Prostate gland (tissue), 2 donors: ENCODE results near the gene KDM1A. TPM values are rescaled to one million over a fixed set of nuclear protein-coding genes. Genes with fewer than 3 reads are reported as not detected.

ENCODE experiments used
- DNase-seq: peaks from one replicate; pipeline ENCODE4 v3.0.0-alpha.2; 2019; ENCODE audit warnings: low spot score
- H3K27ac ChIP-seq, 2 donors: fragments of 200-600 bp; sonication (generic); 2 replicates each; pipeline ENCODE4 v1.5.1; 2017 to 2019
- H3K27me3 ChIP-seq: fragments of 200-600 bp; sonication (generic); replicated peaks from 2 replicates; pipeline ENCODE4 v1.5.1; 2019; ENCODE audit not compliant: insufficient read depth
- H3K36me3 ChIP-seq, 2 donors: fragments of 200-600 bp; sonication (generic); 1 replicate in 1 of 2; 2 replicates in 1 of 2; pipeline versions ENCODE4 v1.5.1 to v1.8.1; 2017 to 2019
- H3K4me1 ChIP-seq: fragments of 200-600 bp; sonication (generic); replicated peaks from 2 replicates; pipeline ENCODE4 v1.5.1; 2019
- H3K4me3 ChIP-seq, 2 donors: fragments of 200-600 bp; sonication (generic); 2 replicates each; pipeline ENCODE4 v1.5.1; 2017 to 2019
- H3K9me3 ChIP-seq: fragments of 200-600 bp; sonication (generic); 2 replicates; pipeline ENCODE4 v1.5.1; 2017
- CTCF ChIP-seq, 4 experiments: fragments of 200-600 bp in 2 of 4; fragments of 450-650 bp in 2 of 4; sonication (generic) in 2 of 4; IDR thresholded peaks; 1 replicate in 3 of 4; 2 replicates in 1 of 4; pipeline ENCODE4 v1.5.1; 2016 to 2019; ENCODE audit warnings: antibody characterized with exemption in 4 of 4, mild to moderate bottlenecking in 2 of 4, moderate library complexity in 2 of 4
- POLR2A ChIP-seq: fragments of 450-650 bp; IDR thresholded peaks from one replicate; pipeline ENCODE4 v1.6.1; 2016; ENCODE audit warnings: antibody characterized with exemption, mild to moderate bottlenecking
- POLR2AphosphoS5 ChIP-seq: sonication (generic); formaldehyde crosslinking; IDR thresholded peaks from one replicate; pipeline ENCODE4 v1.6.1; 2017; ENCODE audit warnings: antibody characterized with exemption
- WGBS: methylation state at CpG from one replicate; pipeline ENCODE4 v1.1.5; 2018; 5-methylcytosine and 5-hydroxymethylcytosine counted together
- intact Hi-C: fragments of 100-400 bp; cut with DNase I; formaldehyde crosslinking; loops from one replicate; pipeline ENCODE4 v1.14.2; 2022
- total RNA-seq, 2 donors: library from RNA; depleted of rRNA; stranded (reverse); fragments of >200 nt; gene quantifications; one replicate each; pipeline ENCODE4 v1.1.0, GENCODE V29; 2016

The KDM1A gene
- total RNA-seq, 2 donors from 2014 or later: 75.1 to 94.5 TPM

DNA sequence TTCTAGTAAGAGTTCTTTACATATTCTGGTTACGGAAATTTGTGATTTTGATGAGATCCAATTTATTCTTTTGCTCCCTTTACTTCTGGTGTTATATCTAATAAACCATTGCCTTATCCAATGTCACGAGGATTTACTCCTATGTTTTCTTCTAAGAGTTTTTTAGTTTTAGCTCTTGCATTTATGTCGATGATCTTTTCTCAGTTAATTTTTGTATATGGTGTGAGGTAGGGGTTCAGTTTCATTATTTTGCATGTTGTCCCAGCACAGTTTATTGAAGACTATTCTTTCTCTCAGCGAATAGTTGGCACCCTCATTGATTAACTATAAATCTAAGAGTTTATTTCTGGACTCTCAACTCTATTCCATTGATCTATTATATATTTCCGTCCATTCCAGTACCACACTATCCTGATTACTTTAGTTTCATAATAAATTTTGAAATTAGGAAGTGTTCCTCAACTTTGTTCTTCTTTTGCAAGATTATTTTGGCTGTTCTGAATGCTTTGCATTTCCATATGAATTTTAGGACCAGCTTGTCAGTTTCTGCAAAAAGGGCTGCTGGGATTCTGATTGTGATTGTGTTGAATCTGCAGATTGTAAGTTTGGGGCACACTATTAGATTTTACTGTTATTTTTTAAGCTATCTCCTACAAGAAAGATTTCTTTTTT is 4.0 kb downstream of the KDM1A start:
- H3K4me1 ChIP-seq: no peaks in the 10 kb centered on the region
- 93% methylated on average over 5 of the region's 5 CpGs for WGBS
- H3K27me3 ChIP-seq: no peaks in the 10 kb centered on the region
- DNase-seq: no peak
- no peak overlapping the region for H3K4me3 ChIP-seq
- H3K9me3 ChIP-seq: no peaks in the 10 kb centered on the region
- no peak overlapping the region for H3K27ac ChIP-seq
- intact Hi-C loops: no loop called here
- TF ChIP-seq POLR2AphosphoS5 (no peak), POLR2A (no peak), CTCF (IDR thresholded peaks at IDR 0.05) (no peak)
- no peaks in the 10 kb centered on the region for H3K36me3 ChIP-seq

DNA sequence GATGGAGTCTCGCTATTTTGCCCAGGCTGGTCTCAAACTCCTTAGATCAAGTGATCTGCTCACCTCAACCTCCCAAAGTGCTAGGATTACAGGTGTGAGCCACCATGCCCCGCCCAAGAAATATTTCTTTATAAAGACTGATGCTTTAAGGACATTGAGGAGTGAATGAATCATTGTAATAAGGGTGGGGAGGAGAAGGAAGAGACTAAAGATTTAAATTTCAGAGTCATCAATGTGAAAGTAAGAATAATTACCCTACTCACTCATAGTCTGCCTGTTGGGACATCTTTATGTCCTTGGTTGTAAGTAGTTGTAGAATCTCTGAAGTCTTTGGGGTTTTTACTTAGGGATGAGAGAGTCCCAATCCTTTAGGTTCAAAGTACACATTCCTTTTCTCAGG is 7.3 kb downstream of the KDM1A start:
- Histone ChIP-seq H3K9me3 (no peaks in the 10 kb centered on the region), H3K27ac (no peak overlapping the region), H3K27me3 (no peaks in the 10 kb centered on the region), H3K4me1 (no peaks in the 10 kb centered on the region), H3K36me3 (no peaks in the 10 kb centered on the region), H3K4me3 (no peak overlapping the region)
- no peak for DNase-seq
- 100% methylated on average over 2 of the region's 2 CpGs for WGBS
- TF ChIP-seq CTCF (IDR thresholded peaks at IDR 0.05): no peak
- no peak for TF ChIP-seq POLR2AphosphoS5
- no peak for TF ChIP-seq POLR2A
- intact Hi-C loops: no loop called here

DNA sequence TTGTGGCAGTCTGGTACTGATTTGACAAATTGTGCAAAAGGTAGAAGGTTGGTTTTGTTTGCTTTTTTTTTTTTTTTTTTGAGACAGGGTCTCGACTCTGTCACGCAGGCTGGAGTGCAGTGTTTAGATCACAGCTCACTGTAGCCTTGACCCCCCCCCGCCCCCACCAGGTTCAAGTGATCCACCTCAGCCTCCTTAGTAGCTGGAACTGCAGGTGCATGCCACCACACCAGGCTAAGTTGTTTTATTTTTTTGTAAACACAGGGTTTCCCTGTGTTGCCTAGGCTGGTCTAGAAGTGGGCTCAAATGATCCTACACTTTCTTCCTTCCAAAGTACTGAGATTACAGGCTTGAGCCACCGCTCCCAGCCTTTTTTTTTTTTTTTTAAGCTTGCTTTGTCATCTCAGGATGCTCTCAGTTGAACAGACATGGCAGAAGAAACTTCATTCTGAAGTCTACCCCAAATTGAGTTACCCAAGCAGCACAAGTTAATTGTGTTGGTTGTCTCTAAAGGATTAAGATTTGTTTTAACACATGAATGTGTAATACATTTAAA is 8.2 kb downstream of the KDM1A start:
- Histone ChIP-seq H3K27ac (no peak overlapping the region), H3K36me3 (no peaks in the 10 kb centered on the region), H3K4me3 (no peak overlapping the region), H3K4me1 (no peaks in the 10 kb centered on the region), H3K9me3 (no peaks in the 10 kb centered on the region), H3K27me3 (no peaks in the 10 kb centered on the region)
- DNase-seq: no peak
- WGBS: 76% methylated on average over 4 of the region's 4 CpGs
- intact Hi-C loops: no loop called here
- no peak for TF ChIP-seq CTCF (IDR thresholded peaks at IDR 0.05)

GRCh38 chr1:23029337-23029736 is 10.1 kb downstream of the KDM1A start:
- H3K9me3 ChIP-seq: no peaks in the 10 kb centered on the region
- H3K4me3 ChIP-seq: no peak overlapping the region
- DNase-seq: no peak
- WGBS: 92% methylated on average over 4 of the region's 4 CpGs
- TF ChIP-seq POLR2AphosphoS5 (no peak), CTCF (IDR thresholded peaks at IDR 0.05) (no peak), POLR2A (no peak)
- intact Hi-C loops: no loop called here
- no peaks in the 10 kb centered on the region for H3K27me3 ChIP-seq
- no peaks in the 10 kb centered on the region for H3K36me3 ChIP-seq
- no peaks in the 10 kb centered on the region for H3K4me1 ChIP-seq
- H3K27ac ChIP-seq: no peak overlapping the region

- TF ChIP-seq POLR2AphosphoS5 (no peak), POLR2A (no peak), CTCF (IDR thresholded peaks at IDR 0.05) (no peak)
- Histone ChIP-seq H3K4me1 (no peaks in the 10 kb centered on the region), H3K4me3 (no peak overlapping the region), H3K27me3 (no peaks in the 10 kb centered on the region), H3K36me3 (no peaks in the 10 kb centered on the region), H3K27ac (no peak overlapping the region), H3K9me3 (no peaks in the 10 kb centered on the region)
- WGBS: 77% methylated on average over 2 of the region's 2 CpGs
- no peak for DNase-seq
- intact Hi-C loops: no loop called here
Observed at GRCh38 chr1:23035823-23036452, 16.7 kb downstream of the KDM1A start.
